KMS-11 (cell line): ENCODE data around the gene ZBED4.

Experiments
- H2AFZ ChIP-seq: fragments of 200-600 bp; sonication (generic); 2 replicates; pipeline ENCODE4 v1.6.1; 2016; ENCODE audit warnings: antibody characterized with exemption, mixed run types, low read depth
- H3K27ac ChIP-seq: fragments of 200-600 bp; sonication (generic); 2 replicates; pipeline ENCODE4 v1.6.1; 2016; ENCODE audit warnings: mild to moderate bottlenecking, mixed run types
- H3K27me3 ChIP-seq: fragments of 200-600 bp; sonication (generic); 2 replicates; pipeline ENCODE4 v1.6.1; 2017; ENCODE audit warnings: mild to moderate bottlenecking, low read depth, mixed run types, moderate library complexity; ENCODE audit not compliant: insufficient read depth
- H3K36me3 ChIP-seq: fragments of 200-600 bp; sonication (generic); 2 replicates; pipeline ENCODE4 v1.6.1; 2017; ENCODE audit warnings: mild to moderate bottlenecking, mixed run types; ENCODE audit not compliant: insufficient read depth
- H3K4me1 ChIP-seq: fragments of 200-600 bp; sonication (generic); 2 replicates; pipeline ENCODE4 v1.6.1; 2016; ENCODE audit warnings: mild to moderate bottlenecking, low read depth, mixed run types; ENCODE audit not compliant: poor library complexity, severe bottlenecking
- H3K4me2 ChIP-seq: fragments of 200-600 bp; sonication (generic); 2 replicates; pipeline ENCODE4 v1.7.0; 2016; ENCODE audit warnings: mild to moderate bottlenecking, mixed run types
- H3K4me3 ChIP-seq: fragments of 200-600 bp; sonication (generic); IDR thresholded peaks from 2 replicates; pipeline ENCODE4 v1.6.1; 2017; ENCODE audit warnings: low read depth, low read length, mixed read lengths; ENCODE audit not compliant: insufficient read depth
- H3K79me2 ChIP-seq: fragments of 200-600 bp; sonication (generic); 2 replicates; pipeline ENCODE4 v1.6.1; 2016; ENCODE audit warnings: low read depth, mixed run types; ENCODE audit not compliant: insufficient read depth
- H3K9ac ChIP-seq: fragments of 200-600 bp; sonication (generic); 2 replicates; pipeline ENCODE4 v1.6.1; 2016; ENCODE audit warnings: mild to moderate bottlenecking, mixed run types
- H4K20me1 ChIP-seq: fragments of 200-600 bp; sonication (generic); 2 replicates; pipeline ENCODE4 v1.6.1; 2016; ENCODE audit warnings: mild to moderate bottlenecking, mixed run types; ENCODE audit not compliant: insufficient read depth
- TF ChIP-seq, protein P1 (sequence below): fragments of 200-600 bp; sonication (generic); conservative IDR thresholded peaks from 2 replicates; pipeline ENCODE4 v1.6.1; 2017; ENCODE audit warnings: low read depth, mild to moderate bottlenecking, antibody characterized with exemption, low read length, moderate library complexity, mixed read lengths

The ZBED4 gene

DNA sequence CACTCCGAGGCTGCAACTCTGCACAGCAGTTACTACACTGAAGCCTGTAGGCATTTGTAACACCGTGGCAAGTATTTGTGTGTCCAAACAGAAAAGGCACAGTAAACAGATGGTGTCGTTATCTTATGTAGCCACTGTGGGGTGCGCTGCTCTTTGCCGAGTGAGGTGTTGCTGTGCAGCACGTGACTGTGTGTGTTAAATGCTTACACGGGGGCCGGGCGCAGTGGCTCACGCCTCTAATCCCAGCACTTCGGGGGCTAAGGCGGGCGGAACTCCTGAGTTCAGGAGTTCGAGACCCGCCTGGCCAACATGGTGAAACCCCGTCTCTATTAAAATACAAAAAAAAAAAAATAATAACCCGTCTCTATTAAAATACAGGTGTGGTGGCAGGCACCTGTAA is 11.5 kb downstream of the ZBED4 start:
- TF ChIP-seq, protein P1, sequence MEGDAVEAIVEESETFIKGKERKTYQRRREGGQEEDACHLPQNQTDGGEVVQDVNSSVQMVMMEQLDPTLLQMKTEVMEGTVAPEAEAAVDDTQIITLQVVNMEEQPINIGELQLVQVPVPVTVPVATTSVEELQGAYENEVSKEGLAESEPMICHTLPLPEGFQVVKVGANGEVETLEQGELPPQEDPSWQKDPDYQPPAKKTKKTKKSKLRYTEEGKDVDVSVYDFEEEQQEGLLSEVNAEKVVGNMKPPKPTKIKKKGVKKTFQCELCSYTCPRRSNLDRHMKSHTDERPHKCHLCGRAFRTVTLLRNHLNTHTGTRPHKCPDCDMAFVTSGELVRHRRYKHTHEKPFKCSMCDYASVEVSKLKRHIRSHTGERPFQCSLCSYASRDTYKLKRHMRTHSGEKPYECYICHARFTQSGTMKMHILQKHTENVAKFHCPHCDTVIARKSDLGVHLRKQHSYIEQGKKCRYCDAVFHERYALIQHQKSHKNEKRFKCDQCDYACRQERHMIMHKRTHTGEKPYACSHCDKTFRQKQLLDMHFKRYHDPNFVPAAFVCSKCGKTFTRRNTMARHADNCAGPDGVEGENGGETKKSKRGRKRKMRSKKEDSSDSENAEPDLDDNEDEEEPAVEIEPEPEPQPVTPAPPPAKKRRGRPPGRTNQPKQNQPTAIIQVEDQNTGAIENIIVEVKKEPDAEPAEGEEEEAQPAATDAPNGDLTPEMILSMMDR, result no peak
- H3K27ac ChIP-seq, result no peak overlapping the region

GRCh38 chr22:49866134-49866533 is 12.5 kb downstream of the ZBED4 start:
- peaks cover 75% of the 10 kb centered on the region for H3K79me2 ChIP-seq
- no peak overlapping the region for H2AFZ ChIP-seq
- H3K9ac ChIP-seq, result no peak overlapping the region
- no peaks in the 10 kb centered on the region for H3K27me3 ChIP-seq
- H3K27ac ChIP-seq, result no peak overlapping the region
- H3K36me3 ChIP-seq, result no peaks in the 10 kb centered on the region
- H3K4me2 ChIP-seq, result no peak overlapping the region
- TF ChIP-seq, protein P1, result no peak
- H3K4me3 ChIP-seq, result no peak overlapping the region
- H4K20me1 ChIP-seq, result no peaks in the 10 kb centered on the region
- H3K4me1 ChIP-seq, result peaks cover 6% of the 10 kb centered on the region

More for the DNA sequence above, 11.5 kb downstream of the ZBED4 start:
- Histone ChIP-seq H3K36me3 (no peaks in the 10 kb centered on the region), H3K9ac (no peak overlapping the region), H3K4me2 (no peak overlapping the region), H3K27me3 (no peaks in the 10 kb centered on the region), H3K4me3 (no peak overlapping the region), H3K4me1 (peaks cover 6% of the 10 kb centered on the region), H4K20me1 (no peaks in the 10 kb centered on the region), H2AFZ (no peak overlapping the region), H3K79me2 (peaks cover 68% of the 10 kb centered on the region)

DNA sequence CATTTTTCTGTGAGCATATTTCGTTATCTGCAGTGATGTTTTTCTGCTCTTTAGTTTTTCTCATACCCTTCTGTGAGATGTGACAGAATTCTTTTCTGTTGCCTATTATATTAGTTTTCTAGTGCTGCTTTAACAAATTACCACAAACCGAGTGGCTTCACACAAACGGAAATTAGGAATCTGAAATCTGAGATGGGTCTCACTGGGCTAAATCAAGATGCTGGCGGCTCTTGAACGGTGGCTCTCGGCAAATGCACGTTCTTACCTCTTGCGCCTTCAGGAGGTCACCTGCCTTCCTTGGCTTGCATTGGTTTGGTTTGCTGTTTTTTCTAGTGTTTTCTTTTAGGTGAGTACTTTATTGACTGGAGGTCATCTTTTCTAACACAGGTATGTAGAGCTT is 13.0 kb downstream of the ZBED4 start:
- Histone ChIP-seq H4K20me1 (no peaks in the 10 kb centered on the region), H3K9ac (no peak overlapping the region), H3K79me2 (peaks cover 73% of the 10 kb centered on the region), H3K36me3 (no peaks in the 10 kb centered on the region), H3K4me2 (no peak overlapping the region), H3K27ac (no peak overlapping the region), H3K4me1 (peaks cover 6% of the 10 kb centered on the region), H3K27me3 (no peaks in the 10 kb centered on the region), H2AFZ (no peak overlapping the region), H3K4me3 (no peak overlapping the region)
- TF ChIP-seq, protein P1, result no peak

- H3K9ac ChIP-seq, result no peak overlapping the region
- H4K20me1 ChIP-seq, result no peaks in the 10 kb centered on the region
- no peak overlapping the region for H3K4me3 ChIP-seq
Observed at GRCh38 chr22:49867303-49868265, 13.9 kb downstream of the ZBED4 start.

More at GRCh38 chr22:49867303-49868265, 13.9 kb downstream of the ZBED4 start:
- Histone ChIP-seq H3K27me3 (no peaks in the 10 kb centered on the region), H2AFZ (no peak overlapping the region), H3K4me1 (peaks cover 6% of the 10 kb centered on the region), H3K79me2 (peaks cover 63% of the 10 kb centered on the region), H3K36me3 (no peaks in the 10 kb centered on the region), H3K27ac (no peak overlapping the region), H3K4me2 (no peak overlapping the region)
- TF ChIP-seq, protein P1, result no peak
